CD4-positive, alpha-beta memory T cell (primary cell): Measurements from ENCODE around the gene ATP2C2. TPM values are rescaled to one million over a fixed set of nuclear protein-coding genes. Genes with fewer than 3 reads are reported as not detected.

Experiments used
- CTCF ChIA-PET: fragments of 350-600 bp; sonication (Branson Sonifier 250); formaldehyde crosslinking; loops from one replicate; lab custom pipeline; 2021; ENCODE audit warnings: inconsistent platforms; ENCODE audit not compliant: partially characterized antibody; lab: Charles Lee
- POLR2A ChIA-PET: fragments of 350-600 bp; sonication (Branson Sonifier 250); formaldehyde crosslinking; loops from one replicate; lab custom pipeline; 2021; ENCODE audit not compliant: partially characterized antibody; lab: Charles Lee
- DNase-seq, 5 donors: peaks; one replicate each; pipeline versions ENCODE4 v3.0.0 to v3.0.0-alpha.2; 2020 to 2022; ENCODE audit warnings: mixed read lengths in 1 of 5
- H3K27ac ChIP-seq: one replicate; pipeline ENCODE4 v1.7.0; 2013; ENCODE audit warnings: low read depth, low read length
- H3K27me3 ChIP-seq: 2 replicates; pipeline ENCODE4 v1.7.0; 2013; ENCODE audit warnings: mild to moderate bottlenecking, low read length, moderate library complexity; ENCODE audit not compliant: insufficient read depth
- H3K36me3 ChIP-seq: 2 replicates; pipeline ENCODE4 v1.7.0; 2013; ENCODE audit warnings: mild to moderate bottlenecking, low read length, moderate library complexity; ENCODE audit not compliant: insufficient read depth
- H3K4me1 ChIP-seq: 2 replicates; pipeline ENCODE4 v1.7.0; 2013; ENCODE audit warnings: mild to moderate bottlenecking, low read length, moderate library complexity; ENCODE audit not compliant: insufficient read depth
- H3K4me3 ChIP-seq, 2 donors: one replicate each; pipeline ENCODE4 v1.7.0; 2013; ENCODE audit warnings: low read length in 2 of 2, mild to moderate bottlenecking in 1 of 2
- H3K9me3 ChIP-seq, 2 donors: one replicate each; pipeline ENCODE4 v1.7.0; 2013; ENCODE audit warnings: low read length in 2 of 2, control low read depth in 1 of 2; ENCODE audit not compliant: control insufficient read depth in 1 of 2
- H3K27ac Mint-ChIP-seq, 7 donors: one replicate each; pipeline ENCODE4 v1.8.0; 2020 to 2021; ENCODE audit warnings: mixed read lengths in 7 of 7, mild to moderate bottlenecking in 6 of 7, inconsistent platforms in 3 of 7, moderate library complexity in 3 of 7
- H3K27me3 Mint-ChIP-seq, 2 donors: one replicate each; pipeline ENCODE4 v1.8.0; 2020 to 2021; ENCODE audit warnings: mixed read lengths in 2 of 2
- H3K36me3 Mint-ChIP-seq, 2 donors: one replicate each; pipeline ENCODE4 v1.8.0; 2020 to 2021; ENCODE audit warnings: mixed read lengths in 2 of 2, inconsistent platforms in 1 of 2, mild to moderate bottlenecking in 1 of 2
- H3K4me1 Mint-ChIP-seq, 4 donors: one replicate each; pipeline ENCODE4 v1.8.0; 2020 to 2021; ENCODE audit warnings: mixed read lengths in 4 of 4, mild to moderate bottlenecking in 1 of 4
- H3K4me3 Mint-ChIP-seq, 8 donors: one replicate each; pipeline ENCODE4 v1.8.0; 2020 to 2021; ENCODE audit warnings: mixed read lengths in 8 of 8, mild to moderate bottlenecking in 7 of 8, moderate library complexity in 6 of 8, inconsistent platforms in 3 of 8
- H3K9me3 Mint-ChIP-seq, 8 donors: one replicate each; pipeline ENCODE4 v1.8.0; 2020 to 2021; ENCODE audit warnings: mixed read lengths in 8 of 8, mild to moderate bottlenecking in 5 of 8, inconsistent platforms in 3 of 8, moderate library complexity in 1 of 8
- intact Hi-C: fragments of 100-400 bp; cut with micrococcal nuclease; formaldehyde crosslinking; loops from one replicate; pipeline ENCODE4 v1.15.1; 2023
- polyA plus RNA-seq, 2 donors: library from polyadenylated mRNA; unstranded; fragments of 300-500 nt; fragmentation: Illumina TruSeq; gene quantifications; one replicate each; pipeline ENCODE4 v1.2.3, GENCODE V29; 2021
- total RNA-seq, 2 experiments: library from RNA; stranded (reverse); gene quantifications; one replicate each; pipeline ENCODE4 v1.2.3, GENCODE V29; 2021

The ATP2C2 gene
- total and polyA plus RNA-seq, 4 experiments from 2014 or later: not detected

DNA sequence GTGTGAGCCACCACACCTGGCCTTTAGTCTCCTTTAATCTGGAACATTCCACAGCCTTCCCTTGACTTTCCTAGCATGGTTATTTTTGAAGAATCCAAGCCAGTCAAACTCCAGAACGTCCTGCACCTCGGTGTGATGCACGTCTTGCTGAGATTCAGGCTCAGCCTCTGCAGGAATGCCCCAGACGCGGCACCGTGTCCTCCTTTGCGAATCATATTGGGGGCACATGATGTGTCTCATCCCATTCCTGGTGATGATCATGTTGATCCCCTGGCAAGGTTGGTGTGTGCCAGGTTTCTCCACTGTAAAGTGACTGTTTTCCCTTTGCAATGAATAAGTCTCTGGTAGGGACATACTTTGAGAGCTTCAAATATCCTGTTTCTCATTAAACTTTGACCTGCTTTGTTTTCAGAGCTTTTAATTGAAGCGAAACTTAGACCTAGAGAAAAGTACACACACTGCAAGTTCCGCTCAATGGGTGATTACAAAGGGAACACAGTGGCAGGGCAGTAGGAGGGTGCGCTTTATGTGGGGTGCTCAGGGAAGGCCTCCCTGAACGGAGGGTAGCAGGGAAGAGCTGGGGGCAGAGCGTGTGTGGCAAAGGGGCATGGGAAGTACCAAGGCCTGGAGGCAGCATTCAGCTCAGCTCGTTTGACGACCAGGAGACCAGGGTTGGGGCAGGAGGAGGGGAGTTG is 9.6 kb upstream of the ATP2C2 start:
- no peak for DNase-seq
- no peaks in the 10 kb centered on the region for H3K27me3 ChIP-seq
- no peaks in the 10 kb centered on the region for H3K9me3 Mint-ChIP-seq
- no peaks in the 10 kb centered on the region for H3K36me3 Mint-ChIP-seq
- intact Hi-C loops: no loop called here
- no peak overlapping the region for H3K4me3 Mint-ChIP-seq
- POLR2A ChIA-PET: no interaction called here
- H3K27ac ChIP-seq: no peak overlapping the region
- peaks cover 11% of the 10 kb centered on the region for H3K4me1 ChIP-seq
- H3K9me3 ChIP-seq: no peaks in the 10 kb centered on the region
- no peak overlapping the region for H3K4me3 ChIP-seq
- H3K36me3 ChIP-seq: no peaks in the 10 kb centered on the region
- H3K27me3 Mint-ChIP-seq: peaks cover 0 to 2% of the 10 kb centered on the region in 2 donors
- peaks cover 8 to 31% (median 15%) of the 10 kb centered on the region in 4 donors for H3K4me1 Mint-ChIP-seq
- CTCF ChIA-PET: interaction anchor here (1.0 to 1.2 kb wide), 2 partner anchors 11 to 82 kb away, joined by 3 read pairs; no protein-coding TSS in a partner anchor
- H3K27ac Mint-ChIP-seq: peak overlapping the region in 5 of 7 donors; percentile 3 to 84 (median 37)

DNA sequence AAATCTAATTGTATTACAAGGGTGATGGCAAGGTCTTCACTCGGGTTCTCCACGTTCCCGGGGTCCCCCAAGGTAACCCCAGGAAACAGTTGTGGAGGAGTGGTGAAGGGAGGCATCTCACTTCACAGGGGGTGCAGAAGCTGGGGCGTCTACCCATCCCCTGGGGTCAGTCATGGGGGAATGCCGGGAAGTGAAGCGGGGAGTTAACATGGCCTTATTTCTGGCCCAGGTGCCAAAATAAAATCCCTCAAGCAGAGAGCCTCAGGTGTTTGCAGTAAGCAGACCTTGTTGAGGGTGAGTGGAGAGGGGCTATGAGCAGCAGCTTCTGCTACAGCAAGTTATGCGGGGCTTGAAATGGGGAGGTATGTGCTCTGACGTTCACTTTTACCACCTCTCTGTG is 9.0 kb upstream of the ATP2C2 start:
- Histone ChIP-seq H3K9me3 (no peaks in the 10 kb centered on the region), H3K4me1 (peaks cover 11% of the 10 kb centered on the region), H3K27ac (no peak overlapping the region), H3K36me3 (no peaks in the 10 kb centered on the region), H3K27me3 (no peaks in the 10 kb centered on the region), H3K4me3 (no peak overlapping the region)
- Mint-ChIP-seq H3K36me3 (no peaks in the 10 kb centered on the region), H3K4me1 (peaks cover 8 to 31% (median 15%) of the 10 kb centered on the region in 4 donors), H3K4me3 (no peak overlapping the region), H3K9me3 (no peaks in the 10 kb centered on the region), H3K27me3 (peaks cover 2 to 3% of the 10 kb centered on the region in 2 donors), H3K27ac (peak overlapping the region in 6 of 7 donors; percentile 7 to 91 (median 42))
- ChIA-PET CTCF (interaction anchor here (1.0 to 1.2 kb wide), 2 partner anchors 10 to 82 kb away, joined by 3 read pairs; no protein-coding TSS in a partner anchor), POLR2A (no interaction called here)
- intact Hi-C loops: no loop called here
- DNase-seq: no peak

DNA sequence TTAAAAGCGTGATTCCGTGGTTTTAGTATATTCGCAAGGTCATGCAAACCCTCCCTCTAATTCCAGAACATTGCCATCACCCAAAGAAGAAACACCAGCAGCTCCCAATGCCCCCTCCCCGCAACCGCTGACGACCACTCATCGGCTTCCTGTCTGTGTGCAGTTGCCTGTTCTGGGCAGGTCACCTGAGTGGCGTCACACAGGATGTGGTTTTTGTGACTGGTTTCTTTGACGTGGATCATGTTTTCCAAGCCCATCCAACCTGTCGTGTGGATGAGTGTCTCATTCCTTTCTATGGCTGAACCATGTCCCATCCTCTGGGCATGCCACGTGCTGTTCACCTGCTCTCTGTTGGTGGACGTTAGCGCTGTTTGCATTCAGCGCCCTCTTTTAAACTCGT is 8.2 kb upstream of the ATP2C2 start:
- H3K4me3 ChIP-seq: no peak overlapping the region
- no peaks in the 10 kb centered on the region for H3K9me3 ChIP-seq
- peak overlapping the region in 2 of 8 donors; percentile 3 to 54 for H3K4me3 Mint-ChIP-seq
- no peak overlapping the region for H3K27ac ChIP-seq
- peak overlapping the region in 5 of 7 donors; percentile 58 to 88 (median 78) for H3K27ac Mint-ChIP-seq
- peaks cover 4 to 5% of the 10 kb centered on the region in 2 donors for H3K27me3 Mint-ChIP-seq
- no peaks in the 10 kb centered on the region for H3K9me3 Mint-ChIP-seq
- no peaks in the 10 kb centered on the region for H3K36me3 Mint-ChIP-seq
- H3K4me1 Mint-ChIP-seq: peaks cover 8 to 31% (median 15%) of the 10 kb centered on the region in 4 donors
- ChIA-PET POLR2A (no interaction called here), CTCF (no interaction called here)
- H3K4me1 ChIP-seq: peaks cover 11% of the 10 kb centered on the region
- H3K36me3 ChIP-seq: no peaks in the 10 kb centered on the region
- H3K27me3 ChIP-seq: no peaks in the 10 kb centered on the region
- peak; percentile 6 to 73 (median 40) for DNase-seq
- intact Hi-C loops: no loop called here

DNA sequence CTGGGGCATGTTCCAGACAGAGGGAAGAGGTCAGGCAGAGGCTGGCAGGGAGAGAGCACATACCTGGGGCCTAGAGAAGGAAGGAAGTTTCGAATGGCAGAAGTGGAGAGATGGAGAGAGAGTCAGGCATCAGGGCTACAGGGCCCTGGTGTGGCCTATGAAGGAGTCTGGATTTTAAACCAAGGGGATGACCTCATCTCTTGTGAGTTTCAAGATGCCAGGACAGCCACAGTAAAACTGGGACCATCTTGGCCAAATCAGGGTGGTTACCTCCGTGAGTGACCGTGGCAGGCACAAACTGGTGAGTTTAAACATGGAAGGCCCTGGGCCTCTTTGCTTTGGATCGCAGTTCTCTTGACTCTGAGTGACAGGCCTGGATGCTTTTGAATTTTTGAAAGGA is 7.6 kb upstream of the ATP2C2 start:
- peaks cover 8 to 31% (median 15%) of the 10 kb centered on the region in 4 donors for H3K4me1 Mint-ChIP-seq
- Histone ChIP-seq H3K27me3 (no peaks in the 10 kb centered on the region), H3K27ac (no peak overlapping the region), H3K4me1 (peaks cover 11% of the 10 kb centered on the region), H3K9me3 (no peaks in the 10 kb centered on the region), H3K36me3 (no peaks in the 10 kb centered on the region), H3K4me3 (no peak overlapping the region)
- H3K27me3 Mint-ChIP-seq: peaks cover 4 to 5% of the 10 kb centered on the region in 2 donors
- no peaks in the 10 kb centered on the region for H3K36me3 Mint-ChIP-seq
- peak overlapping the region in 1 of 8 donors; percentile 15 for H3K4me3 Mint-ChIP-seq
- no peaks in the 10 kb centered on the region for H3K9me3 Mint-ChIP-seq
- ChIA-PET POLR2A (no interaction called here), CTCF (no interaction called here)
- no peak for DNase-seq
- H3K27ac Mint-ChIP-seq: peak overlapping the region; percentile 29 to 88 (median 72)
- intact Hi-C loops: no loop called here

DNA sequence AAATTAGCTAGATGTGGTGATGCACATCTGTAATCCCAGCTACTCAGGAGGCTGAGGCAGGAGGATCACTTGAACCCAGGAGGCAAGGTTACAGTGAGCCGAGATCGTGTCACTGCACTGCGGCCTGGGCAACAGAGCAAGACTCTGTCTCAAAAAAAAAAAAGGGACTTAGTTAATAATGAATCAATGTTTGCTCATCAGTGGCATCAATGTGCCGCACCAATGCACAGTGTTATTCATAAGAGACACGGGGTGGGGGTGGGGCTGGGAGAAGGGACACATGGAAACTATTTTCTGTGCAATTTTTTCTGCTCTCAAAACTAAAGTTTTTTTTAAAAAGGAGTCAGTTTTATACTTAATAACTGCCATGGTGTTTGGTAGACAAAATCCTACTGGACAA is 6.8 kb upstream of the ATP2C2 start:
- Mint-ChIP-seq H3K9me3 (no peaks in the 10 kb centered on the region), H3K27me3 (peaks cover 4 to 9% of the 10 kb centered on the region in 2 donors), H3K4me1 (peaks cover 8 to 31% (median 15%) of the 10 kb centered on the region in 4 donors), H3K4me3 (no peak overlapping the region), H3K27ac (peak overlapping the region in 1 of 7 donors; percentile 57), H3K36me3 (no peaks in the 10 kb centered on the region)
- Histone ChIP-seq H3K9me3 (no peaks in the 10 kb centered on the region), H3K4me1 (peaks cover 11% of the 10 kb centered on the region), H3K4me3 (no peak overlapping the region), H3K27ac (no peak overlapping the region), H3K36me3 (no peaks in the 10 kb centered on the region), H3K27me3 (no peaks in the 10 kb centered on the region)
- intact Hi-C loops: no loop called here
- DNase-seq: no peak
- ChIA-PET POLR2A (no interaction called here), CTCF (no interaction called here)

DNA sequence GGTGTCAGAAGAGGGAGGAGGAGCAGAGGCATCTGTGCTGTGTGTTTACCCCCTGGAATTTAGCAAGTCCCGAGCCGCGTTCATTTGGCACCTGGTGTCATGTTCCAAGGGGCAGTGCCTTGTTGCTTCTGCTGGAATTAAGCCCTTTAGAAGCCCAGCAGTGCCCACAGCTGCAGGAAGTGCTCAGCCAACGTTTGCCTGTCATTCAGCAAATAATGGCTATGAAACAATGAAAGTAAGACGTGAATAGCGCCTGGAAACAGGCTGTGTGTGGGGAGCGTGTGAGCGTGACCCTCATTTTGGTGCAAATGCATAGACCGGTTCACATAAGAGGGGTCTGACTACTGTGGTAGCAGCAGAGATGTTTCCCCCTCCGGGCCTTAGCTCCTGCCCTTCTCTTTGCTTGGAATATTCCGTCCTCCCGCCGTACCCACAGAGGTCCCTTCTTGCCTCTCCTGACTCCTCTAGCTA is 5.8 kb upstream of the ATP2C2 start:
- Histone ChIP-seq H3K9me3 (no peaks in the 10 kb centered on the region), H3K27me3 (no peaks in the 10 kb centered on the region), H3K36me3 (no peaks in the 10 kb centered on the region), H3K27ac (no peak overlapping the region), H3K4me3 (no peak overlapping the region), H3K4me1 (peaks cover 11% of the 10 kb centered on the region)
- ChIA-PET CTCF (no interaction called here), POLR2A (no interaction called here)
- H3K9me3 Mint-ChIP-seq: no peaks in the 10 kb centered on the region
- peak overlapping the region in 2 of 7 donors; percentile 25 to 76 for H3K27ac Mint-ChIP-seq
- intact Hi-C loops: no loop called here
- H3K36me3 Mint-ChIP-seq: no peaks in the 10 kb centered on the region
- peaks cover 13 to 15% of the 10 kb centered on the region in 2 donors for H3K27me3 Mint-ChIP-seq
- DNase-seq: no peak
- no peak overlapping the region for H3K4me3 Mint-ChIP-seq
- H3K4me1 Mint-ChIP-seq: peaks cover 8 to 32% (median 19%) of the 10 kb centered on the region in 4 donors

DNA sequence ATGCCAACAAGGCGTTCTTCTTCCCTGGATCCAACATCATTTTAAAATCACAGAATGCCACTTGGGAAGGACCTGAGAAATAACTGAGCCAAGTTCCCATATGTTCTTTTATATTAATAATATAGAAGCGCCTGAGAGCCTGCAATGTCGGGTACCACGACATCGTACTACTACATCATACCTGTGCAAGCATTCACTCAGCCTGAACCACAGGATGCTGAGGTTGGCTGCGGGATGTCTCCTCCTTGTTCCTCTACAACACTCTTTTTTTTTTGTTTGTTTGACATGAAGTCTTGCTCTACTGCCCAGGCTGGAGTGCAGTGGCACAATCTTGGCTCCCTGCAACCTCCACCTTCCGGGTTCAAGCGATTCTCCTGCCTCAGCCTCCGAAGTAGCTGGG is 2.1 kb upstream of the ATP2C2 start:
- Mint-ChIP-seq H3K36me3 (no peaks in the 10 kb centered on the region), H3K4me3 (no peak overlapping the region), H3K27me3 (peaks cover 28 to 31% of the 10 kb centered on the region in 2 donors), H3K9me3 (no peaks in the 10 kb centered on the region), H3K27ac (no peak overlapping the region), H3K4me1 (peaks cover 6 to 24% (median 11%) of the 10 kb centered on the region in 4 donors)
- Histone ChIP-seq H3K4me1 (no peaks in the 10 kb centered on the region), H3K27ac (no peak overlapping the region), H3K36me3 (no peaks in the 10 kb centered on the region), H3K9me3 (no peaks in the 10 kb centered on the region), H3K4me3 (no peak overlapping the region), H3K27me3 (peaks cover 4% of the 10 kb centered on the region)
- intact Hi-C loops: no loop called here
- ChIA-PET CTCF (no interaction called here), POLR2A (no interaction called here)
- DNase-seq: no peak
